Stimulated activated CD4-positive, alpha-beta T cell treated with anti-CD3 and anti-CD28 coated beads, Interleukin-1b, Interleukin-23, amount 100 ng/mL, for 1 hour (primary cell): ENCODE data around the gene TBCEL.
"Not testable (repeated sequence)": the region's sequence is repeated elsewhere in the genome, so short reads cannot be mapped to it uniquely, and the experiment has no call there.

ENCODE experiments used
- DNase-seq, 2 donors: peaks; one replicate each; pipeline ENCODE4 v3.0.0-alpha.2; 2020; ENCODE audit warnings: low read depth in 2 of 2

The TBCEL gene, protein sequence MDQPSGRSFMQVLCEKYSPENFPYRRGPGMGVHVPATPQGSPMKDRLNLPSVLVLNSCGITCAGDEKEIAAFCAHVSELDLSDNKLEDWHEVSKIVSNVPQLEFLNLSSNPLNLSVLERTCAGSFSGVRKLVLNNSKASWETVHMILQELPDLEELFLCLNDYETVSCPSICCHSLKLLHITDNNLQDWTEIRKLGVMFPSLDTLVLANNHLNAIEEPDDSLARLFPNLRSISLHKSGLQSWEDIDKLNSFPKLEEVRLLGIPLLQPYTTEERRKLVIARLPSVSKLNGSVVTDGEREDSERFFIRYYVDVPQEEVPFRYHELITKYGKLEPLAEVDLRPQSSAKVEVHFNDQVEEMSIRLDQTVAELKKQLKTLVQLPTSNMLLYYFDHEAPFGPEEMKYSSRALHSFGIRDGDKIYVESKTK

GRCh38 chr11:121023848-121024751, at the start of gene TBCEL:
Gene TBCEL (plus strand): TSS chr11:121024102. CDS start chr11:121045691, 21,589 bp downstream.
- DNase-seq: peak; percentile 47 to 67

DNA sequence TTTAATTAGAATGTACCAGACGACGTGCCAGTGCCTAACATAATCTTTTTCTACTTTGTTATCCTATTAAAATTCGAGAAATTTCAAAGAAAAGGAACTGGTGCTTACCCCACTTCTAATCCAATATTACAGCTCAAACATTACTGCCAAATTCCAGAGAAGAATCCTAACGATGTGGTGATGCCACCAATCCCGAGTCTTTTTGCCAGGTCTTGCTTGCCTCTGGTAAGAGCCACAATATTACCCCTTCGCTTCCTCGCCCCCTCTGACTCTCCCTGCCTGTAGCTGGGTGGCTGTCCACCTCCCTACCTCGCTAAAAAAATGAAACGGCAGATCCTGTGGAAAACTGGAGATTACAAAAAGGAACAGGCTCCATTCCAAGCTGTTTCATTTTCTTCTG, 49.4 kb upstream of the TBCEL start:
- no peak for DNase-seq

DNA sequence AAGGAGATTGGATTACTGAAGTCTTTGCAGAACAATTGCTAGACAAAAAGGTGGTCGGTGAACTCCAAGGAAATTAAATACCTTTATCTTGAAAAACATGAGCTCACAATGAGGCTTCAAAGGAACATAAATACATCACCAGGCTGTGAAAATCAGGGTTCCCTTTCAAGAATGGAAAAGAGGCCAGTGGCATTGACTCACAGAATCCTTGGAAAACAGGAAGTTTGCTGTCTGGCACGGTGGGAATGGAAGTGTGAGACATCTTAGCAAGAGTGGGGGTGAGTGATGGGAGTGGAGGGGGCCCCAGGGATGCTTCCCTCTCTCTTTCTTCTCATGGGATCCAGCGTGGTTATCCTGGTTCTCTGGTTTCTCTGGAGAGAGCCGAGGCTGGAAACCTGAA, 48.9 kb upstream of the TBCEL start:
- DNase-seq: no peak

DNA sequence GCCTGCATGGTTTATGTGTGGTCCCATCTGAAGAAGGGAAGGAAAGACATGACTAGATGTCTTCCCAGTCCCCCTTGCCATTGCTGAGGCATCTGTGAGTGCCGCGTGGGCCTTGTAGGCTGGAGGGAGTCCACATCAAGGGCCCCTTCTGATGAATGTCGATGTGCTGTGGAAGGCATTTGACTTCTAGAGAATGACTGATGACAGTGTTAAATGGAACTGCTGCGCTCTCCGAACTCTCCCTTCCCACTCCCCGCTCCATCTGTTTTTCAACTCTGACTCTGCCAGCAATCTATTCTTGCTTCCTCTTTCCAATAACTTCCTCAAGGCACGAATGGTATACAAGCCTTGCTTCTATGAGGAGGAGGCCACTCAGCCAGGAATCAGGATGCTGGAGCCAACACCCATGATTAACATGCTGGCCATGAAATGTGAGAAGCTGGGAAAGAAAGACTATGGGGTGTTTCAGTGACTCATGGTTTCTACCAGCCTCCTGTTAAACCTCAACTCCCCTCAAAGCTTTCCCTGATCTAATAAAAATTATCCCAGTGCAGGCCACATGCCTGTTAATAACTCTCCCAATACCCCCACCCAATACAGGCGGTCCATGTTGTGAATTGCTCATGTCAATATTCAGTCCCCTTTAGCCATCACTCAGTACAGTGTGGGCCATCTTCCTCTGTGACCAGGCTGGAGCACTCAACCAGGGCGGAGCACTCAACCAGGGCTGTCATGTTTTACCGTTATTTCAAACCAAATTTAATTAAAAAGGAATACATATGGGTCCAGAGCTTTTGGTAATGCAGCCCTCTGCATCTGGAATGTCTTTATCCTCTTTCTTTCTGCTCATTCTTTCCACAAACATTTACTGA, 46.4 kb upstream of the TBCEL start:
- DNase-seq: no peak

- no peak for DNase-seq
Observed at GRCh38 chr11:120978701-120979100, 45.2 kb upstream of the TBCEL start.

GRCh38 chr11:120985718-120986569, 38.0 kb upstream of the TBCEL start:
- DNase-seq: peak in 1 of 2 donors; percentile 4

GRCh38 chr11:120988603-120989002, 35.3 kb upstream of the TBCEL start:
- DNase-seq: no peak

DNA sequence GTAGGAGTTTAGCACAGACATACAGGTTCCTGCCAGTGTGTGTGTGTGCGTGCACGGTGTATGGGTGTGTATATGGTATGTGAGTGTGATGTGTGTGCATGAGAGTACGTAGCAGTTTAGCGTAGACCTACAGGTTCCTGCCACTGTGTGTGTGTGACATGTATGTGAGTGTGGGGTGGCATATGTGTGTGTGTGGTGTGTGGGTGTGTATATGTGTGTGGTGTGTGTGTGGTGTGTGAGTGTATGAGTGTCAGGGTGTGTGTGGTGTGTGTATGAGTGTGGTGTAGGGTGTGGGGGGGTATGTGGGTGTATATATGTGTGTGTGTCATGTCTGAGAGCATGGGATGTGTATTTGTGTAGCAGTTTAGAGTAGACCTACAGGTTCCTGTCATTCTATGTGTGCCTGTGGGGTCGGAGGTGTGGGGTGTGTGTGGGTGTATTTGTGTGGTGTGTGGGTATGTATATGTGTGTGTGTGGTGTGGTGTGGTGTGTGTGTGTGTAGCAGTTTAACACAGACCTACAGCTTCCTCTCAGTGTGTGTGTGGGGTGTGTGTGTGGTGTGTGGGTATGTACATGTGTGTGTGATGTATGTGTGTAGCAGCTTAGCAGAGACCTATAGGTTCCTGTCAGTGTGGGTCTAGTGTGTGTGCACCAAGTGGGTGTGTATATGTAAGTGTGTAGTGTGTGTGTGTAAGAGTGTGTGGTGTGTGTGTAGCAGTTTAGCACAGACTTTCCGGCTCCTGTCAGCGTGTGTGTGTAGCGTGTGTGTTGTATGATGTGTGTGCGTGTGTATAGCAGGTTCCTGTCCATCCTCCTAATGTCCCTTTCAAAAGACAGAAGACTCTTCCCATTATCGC, 31.8 kb upstream of the TBCEL start:
- DNase-seq: no peak

GRCh38 chr11:120994091-120994859, 29.6 kb upstream of the TBCEL start:
- DNase-seq: no peak

- no peak for DNase-seq
Observed at GRCh38 chr11:120995184-120995583, 28.7 kb upstream of the TBCEL start.

DNA sequence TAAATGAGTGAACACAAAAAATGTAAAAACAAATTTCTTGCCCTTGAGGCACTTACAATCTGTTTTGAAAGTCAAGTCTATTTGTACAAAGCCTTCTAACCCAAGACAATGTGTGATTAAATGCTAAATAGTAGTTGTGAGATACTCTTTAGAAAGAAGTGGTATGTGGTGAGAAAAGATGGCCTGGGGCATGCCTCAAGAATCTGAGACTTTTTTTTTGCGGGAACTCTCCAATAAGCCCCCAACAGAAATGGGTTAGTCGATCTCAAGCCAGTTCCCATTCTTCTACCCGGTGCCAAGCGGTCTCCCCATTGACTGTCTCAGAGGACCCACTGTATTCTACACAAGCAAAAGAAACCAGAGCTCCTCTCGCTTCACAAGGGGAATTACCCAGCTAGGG, 26.9 kb upstream of the TBCEL start:
- no peak for DNase-seq

DNA sequence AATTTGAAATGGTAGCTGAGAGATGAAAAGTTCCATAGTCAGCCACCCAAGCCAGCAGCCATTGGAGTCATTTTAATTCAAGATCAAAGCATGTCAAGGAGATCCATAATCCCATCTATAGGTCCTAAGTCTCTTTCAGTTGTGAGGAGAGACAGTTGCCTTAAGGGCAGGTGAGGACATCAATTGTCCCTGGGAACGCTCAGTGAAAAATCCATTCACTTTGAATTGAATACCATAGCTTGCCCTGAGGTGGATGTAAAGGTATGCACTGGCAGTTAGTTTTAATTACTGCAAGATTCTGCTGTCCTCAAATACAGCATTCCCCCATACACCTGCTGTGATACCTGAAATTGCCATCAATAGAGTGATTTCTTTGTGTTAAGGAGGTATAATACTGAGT, 25.3 kb upstream of the TBCEL start:
- no peak for DNase-seq

- DNase-seq: no peak
Observed at GRCh38 chr11:121004206-121004840, 19.6 kb upstream of the TBCEL start.

DNA sequence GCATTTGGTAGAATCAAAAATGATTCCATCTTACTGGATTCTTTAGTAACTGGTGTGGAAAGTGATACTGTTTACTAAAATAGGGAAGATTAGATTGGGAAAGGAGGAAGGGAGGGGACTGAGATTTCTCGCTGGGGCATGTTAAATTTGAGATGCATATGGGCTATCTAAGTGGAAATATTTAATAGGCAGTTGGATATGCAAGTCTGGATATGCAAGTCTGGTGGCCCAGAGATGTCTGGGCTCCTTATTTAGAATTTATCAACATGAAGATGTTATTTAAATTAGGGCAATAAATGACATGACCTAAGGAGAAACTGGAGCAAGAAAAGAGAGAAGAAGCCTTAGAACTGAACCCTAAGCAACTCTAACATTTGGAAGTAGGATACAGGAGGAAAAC, 17.0 kb upstream of the TBCEL start:
- no peak for DNase-seq

DNA sequence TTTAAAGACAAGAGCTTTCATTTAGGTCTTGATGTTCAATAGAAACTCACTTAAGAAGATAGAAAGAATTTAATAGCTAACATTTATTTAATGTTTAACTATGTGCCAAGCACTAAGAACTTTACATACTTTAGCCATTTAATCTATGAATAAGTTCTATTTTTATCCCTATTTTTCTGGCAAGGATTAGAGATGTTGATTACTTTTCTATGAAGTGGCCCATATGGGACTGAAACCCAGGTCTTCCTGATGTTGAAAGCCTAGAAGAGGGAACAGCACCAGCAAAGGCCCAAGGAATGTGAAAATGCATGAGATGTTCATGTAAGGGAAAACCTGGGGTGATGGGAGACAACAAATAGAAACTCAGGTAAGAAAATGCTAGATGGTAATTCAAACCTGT, 15.4 kb upstream of the TBCEL start:
- no peak for DNase-seq

DNA sequence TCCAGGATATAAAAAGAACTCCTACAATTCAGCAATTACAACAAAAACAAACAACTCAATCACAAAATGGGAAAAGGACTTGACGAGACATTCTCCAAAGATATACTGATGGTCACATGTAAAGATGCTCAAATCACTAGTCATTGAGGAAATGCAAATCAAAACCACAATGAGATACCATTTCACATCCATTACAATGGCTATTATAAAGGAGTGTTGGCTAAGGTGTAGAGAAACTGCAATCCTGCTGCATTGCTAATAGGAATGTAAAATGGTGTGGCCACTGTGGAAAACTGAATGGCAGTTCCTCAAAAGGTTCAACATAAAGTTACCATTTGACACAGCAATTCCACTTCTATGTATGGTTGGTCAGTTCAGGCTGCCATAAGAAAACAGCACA, 11.8 kb upstream of the TBCEL start:
- no peak for DNase-seq

DNA sequence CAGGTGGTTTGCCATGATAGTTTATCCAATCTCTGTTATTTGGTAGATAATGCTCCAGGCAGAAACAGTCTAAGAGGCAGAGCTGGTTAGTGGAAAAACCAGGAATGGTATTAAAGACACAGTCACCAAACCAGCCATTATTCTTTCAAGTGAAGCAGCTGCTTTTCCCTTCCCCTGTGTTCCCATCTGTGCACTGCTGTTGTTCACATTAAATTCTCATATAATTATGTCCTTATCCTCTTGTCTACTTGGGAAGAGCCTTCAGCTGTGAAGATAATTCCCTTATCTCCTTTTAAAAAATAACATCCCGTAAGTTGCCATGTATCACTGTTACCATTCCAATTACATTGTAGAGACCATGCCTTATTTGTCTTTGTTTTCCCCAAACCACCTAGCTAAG, 5.2 kb upstream of the TBCEL start:
- DNase-seq: no peak

- DNase-seq: not testable (repeated sequence)
Observed at GRCh38 chr11:121021718-121022117, 2.2 kb upstream of the TBCEL start.

DNA sequence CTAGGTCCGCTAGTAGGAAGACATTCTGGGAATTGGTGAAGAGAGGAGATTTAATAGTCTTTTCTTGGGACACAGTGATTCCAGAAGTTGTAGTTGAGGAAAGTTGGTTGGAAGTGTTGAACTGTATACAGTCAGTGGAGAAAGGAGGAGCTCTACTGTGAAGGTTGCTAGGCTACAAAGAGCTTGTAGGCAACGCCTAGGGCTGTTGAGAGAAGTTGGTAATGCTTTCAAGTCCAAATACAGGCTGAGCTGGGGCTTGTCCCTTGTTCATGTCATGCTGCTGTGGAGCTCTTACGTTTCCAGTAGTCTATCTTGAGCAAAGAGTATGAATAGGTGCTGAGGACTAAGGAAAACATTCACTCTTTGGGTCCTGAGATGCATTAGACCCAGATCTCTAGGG, 1.1 kb downstream of the TBCEL start:
- no peak for DNase-seq
